SK-N-SH (cell line): ENCODE data around the gene ENTPD8.

Source experiments
- CTCF ChIP-seq: fragments of 200-600 bp; sonication (generic); IDR thresholded peaks from 2 replicates; pipeline ENCODE4 v1.6.1; 2017; ENCODE audit warnings: antibody characterized with exemption, mild to moderate bottlenecking, moderate library complexity
- EP300 ChIP-seq, 2 experiments: IDR thresholded peaks; 2 replicates each; pipeline versions ENCODE4 v1.4.0 to v1.6.1; 2012; ENCODE audit warnings: borderline replicate concordance in 1 of 2, low read depth in 1 of 2, low read length in 1 of 2
- FOXM1 ChIP-seq: IDR thresholded peaks from 2 replicates; pipeline ENCODE4 v1.4.0; 2012; ENCODE audit warnings: low read depth, mild to moderate bottlenecking
- GABPA ChIP-seq: IDR thresholded peaks from 2 replicates; pipeline ENCODE4 v1.4.0; 2012; ENCODE audit warnings: low read depth, mild to moderate bottlenecking
- RFX5 ChIP-seq: IDR thresholded peaks from 2 replicates; pipeline ENCODE4 v1.6.1; 2012; ENCODE audit warnings: mild to moderate bottlenecking, improper control_type of control experiment, low read length
- SMC3 ChIP-seq: IDR thresholded peaks from 2 replicates; pipeline ENCODE4 v1.6.1; 2012; ENCODE audit warnings: low read depth, low read length, improper control_type of control experiment
- TF ChIP-seq, protein P1 (sequence below): IDR thresholded peaks from 2 replicates; pipeline ENCODE4 v1.4.0; 2012; ENCODE audit warnings: low read depth

GRCh38 chr9:137461316-137461662 lies 20.1 kb upstream of the ENTPD8 start:
- TF ChIP-seq GABPA, result no peak
- TF ChIP-seq CTCF, result no peak
- TF ChIP-seq FOXM1, result no peak
- TF ChIP-seq, protein P1, sequence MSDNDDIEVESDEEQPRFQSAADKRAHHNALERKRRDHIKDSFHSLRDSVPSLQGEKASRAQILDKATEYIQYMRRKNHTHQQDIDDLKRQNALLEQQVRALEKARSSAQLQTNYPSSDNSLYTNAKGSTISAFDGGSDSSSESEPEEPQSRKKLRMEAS, result no peak
- no peak for TF ChIP-seq RFX5
- TF ChIP-seq EP300 (IDR thresholded peaks at IDR 0.05; ENCODE audit: borderline replicate concordance in 1 of 2, low read depth in 1 of 2, low read length in 1 of 2), result no peak
- TF ChIP-seq SMC3, result no peak
